GM21390 (cell line): ENCODE data around the gene CDH23.

Experiments
- ATAC-seq: cut with Tn5 transposase; IDR thresholded peaks from one replicate; pipeline ENCODE4 v1.9.1; 2021; ENCODE audit not compliant: unreplicated experiment

CDH23 gene

DNA sequence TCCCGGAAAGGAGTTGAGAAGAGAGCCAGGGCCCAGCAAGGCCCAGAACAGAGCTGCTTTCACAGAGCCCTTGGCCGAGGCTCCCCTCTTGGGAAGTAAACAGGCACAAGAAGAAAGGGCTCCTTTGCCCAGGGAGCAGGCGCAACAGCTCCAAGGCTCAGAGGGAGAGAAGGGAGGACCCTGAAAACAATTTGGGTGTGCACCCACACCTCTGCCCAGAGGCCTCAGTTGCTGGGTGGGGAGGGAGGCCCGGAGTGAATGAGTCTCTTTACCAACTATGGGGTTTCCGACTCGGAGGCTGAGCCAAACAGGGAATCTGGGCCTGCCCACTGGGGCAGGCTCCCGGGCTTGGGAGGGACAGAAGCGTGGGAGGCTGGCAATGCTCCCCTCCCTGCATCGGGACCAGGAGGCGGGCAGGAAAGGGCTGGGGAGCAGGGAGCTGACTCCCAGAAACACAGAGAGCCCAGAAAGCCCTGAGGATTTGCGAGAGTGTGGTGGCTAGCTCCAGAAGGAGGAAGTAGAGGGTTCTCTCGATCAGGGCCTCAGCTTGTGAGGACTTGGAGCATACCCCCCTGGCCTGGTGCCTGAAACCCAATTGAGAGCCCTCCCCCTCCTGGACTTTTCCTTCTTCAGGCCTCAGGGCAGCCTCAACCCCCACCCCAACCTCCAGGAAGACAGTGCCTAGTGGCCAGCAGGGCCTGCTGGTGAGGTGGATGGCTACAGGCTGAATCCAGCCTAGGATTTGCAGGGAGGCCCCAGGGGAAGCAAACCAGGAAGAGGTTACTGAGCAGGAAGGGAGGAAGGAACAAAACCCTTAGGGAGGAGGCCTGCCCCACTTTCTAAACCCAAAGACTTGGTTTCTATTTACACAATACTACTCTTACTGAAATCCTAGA is 316.7 kb downstream of the CDH23 start:
- no peak for ATAC-seq

GRCh38 chr10:71714031-71714410 is 317.3 kb downstream of the CDH23 start:
- ATAC-seq: no peak

DNA sequence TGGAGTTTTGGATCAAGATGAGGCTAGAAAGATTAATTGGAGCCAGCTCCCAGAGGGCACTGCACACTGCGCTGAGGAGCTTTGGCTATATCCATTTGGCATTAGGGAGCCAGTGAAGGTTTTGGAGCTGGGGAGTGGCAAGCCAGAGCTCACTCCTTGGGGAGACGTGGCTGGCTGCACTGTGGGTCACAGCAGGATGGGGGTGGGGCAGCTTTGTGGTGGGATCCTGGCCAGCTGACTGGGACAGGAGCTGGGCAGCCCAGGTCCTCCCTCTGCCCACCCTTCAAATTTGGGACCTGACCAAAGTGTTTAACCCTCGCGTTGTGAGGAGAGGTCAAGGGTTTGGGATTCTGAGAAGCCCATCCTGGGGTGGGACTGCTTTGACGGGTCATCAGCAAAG is 317.9 kb downstream of the CDH23 start:
- no peak for ATAC-seq

DNA sequence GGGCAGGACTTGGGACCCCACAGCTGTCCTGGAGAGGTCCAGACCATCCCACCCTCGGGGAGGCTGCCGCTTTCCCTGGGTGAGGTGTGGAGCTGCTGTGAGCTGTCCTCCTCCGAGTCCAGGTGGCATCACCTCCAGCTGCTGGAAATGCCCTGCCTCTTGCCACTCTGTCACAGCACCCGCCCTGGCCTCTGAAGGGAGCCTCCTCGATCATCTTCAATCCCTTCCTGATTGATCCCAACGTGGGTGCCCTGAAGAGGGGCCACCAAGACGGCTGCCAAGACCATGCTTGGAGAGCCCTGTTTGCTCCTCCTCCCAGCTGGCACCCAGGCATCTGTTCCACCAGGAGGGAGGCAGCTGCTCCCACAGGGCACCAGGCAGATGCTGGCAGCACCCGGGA is 318.3 kb downstream of the CDH23 start:
- ATAC-seq: no peak

GRCh38 chr10:71715860-71716259 is 319.1 kb downstream of the CDH23 start:
- ATAC-seq: no peak

- no peak for ATAC-seq
Measured at GRCh38 chr10:71716426-71716825, 319.7 kb downstream of the CDH23 start.

DNA sequence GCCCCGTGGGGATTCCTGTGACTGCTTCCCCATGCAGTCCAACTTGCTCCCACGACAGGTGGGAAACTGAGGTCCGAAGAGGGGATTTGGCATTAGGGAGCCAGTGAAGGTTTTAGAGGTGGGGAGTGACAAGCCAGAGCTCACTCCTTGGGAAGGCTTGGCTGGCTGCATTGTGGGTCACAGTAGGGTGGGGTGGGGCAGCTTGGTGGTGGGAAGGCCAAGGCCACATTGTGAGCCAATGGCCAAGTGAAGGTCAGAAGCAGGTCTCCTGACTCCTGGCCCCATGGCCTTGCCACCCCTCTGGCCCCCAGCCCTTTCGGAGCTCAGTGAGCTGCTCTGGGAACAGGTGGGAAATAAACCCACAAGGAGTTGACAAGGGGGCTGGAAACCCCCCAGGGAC is 320.3 kb downstream of the CDH23 start:
- ATAC-seq: no peak

DNA sequence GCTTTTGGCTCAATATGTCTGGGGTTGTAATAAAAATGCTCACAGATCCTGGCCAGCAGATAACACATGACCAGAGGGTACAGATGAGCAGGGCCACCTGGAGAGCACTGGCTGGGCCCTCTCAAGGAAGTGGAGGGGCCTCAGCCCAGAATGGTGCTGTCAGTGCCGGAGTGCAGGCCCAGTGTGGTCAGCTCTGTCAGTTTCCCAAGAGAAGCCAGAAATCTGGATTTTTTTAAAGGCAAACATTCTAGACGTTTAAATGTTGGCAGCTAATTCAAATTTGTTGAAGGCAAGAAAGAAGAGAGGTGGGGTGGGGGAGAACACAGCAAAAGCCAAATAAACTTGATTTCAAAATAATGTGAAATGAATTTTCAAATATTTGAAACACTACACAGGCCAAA is 320.8 kb downstream of the CDH23 start:
- no peak for ATAC-seq

- ATAC-seq: no peak
Measured at GRCh38 chr10:71718165-71718698, 321.5 kb downstream of the CDH23 start.

DNA sequence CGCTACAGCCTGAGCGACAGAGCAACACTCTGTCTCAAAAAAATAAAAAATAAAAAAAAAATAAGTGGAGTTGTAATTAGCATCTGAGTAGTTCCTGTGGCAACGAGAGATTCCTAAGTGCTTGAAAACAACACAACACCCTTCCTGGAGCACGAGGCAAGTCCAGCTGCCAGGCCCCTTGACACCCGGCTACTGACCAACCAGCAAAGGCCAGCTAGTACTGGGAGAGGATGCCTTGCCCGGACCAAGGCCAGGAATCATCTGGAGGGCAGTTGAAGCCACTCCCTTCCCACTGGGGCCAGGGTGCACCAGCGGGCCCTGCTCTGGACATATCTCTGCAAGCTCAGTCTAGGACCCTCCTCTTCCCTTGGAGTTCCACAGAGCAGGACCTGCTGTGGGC is 322.3 kb downstream of the CDH23 start:
- no peak for ATAC-seq

- no peak for ATAC-seq
Measured at GRCh38 chr10:71719464-71720201, 322.9 kb downstream of the CDH23 start, which contains the start of gene C10orf105. C10orf105 (minus strand) TSS chr10:71719778; CDS start chr10:71716337, 3,441 bp downstream.

DNA sequence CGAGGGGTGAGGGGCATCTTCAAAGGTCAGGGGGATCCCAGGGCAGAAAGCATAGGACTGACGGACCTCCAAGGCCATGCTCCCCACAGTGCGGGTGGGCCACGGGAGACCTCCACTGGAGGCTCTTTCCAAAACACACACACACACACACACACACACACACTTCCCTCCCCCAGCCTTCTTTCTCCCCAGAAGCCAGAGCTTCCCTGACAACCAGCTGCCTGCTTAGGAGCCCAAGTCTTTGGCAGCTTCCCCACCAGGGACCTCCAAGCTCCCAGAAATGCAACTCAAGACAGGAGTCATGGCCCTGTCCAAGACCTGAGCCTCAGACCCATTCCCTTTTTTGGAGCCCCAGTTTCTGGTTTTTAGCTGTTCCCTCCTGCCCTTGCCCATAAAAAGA is 323.6 kb downstream of the CDH23 start:
- no peak for ATAC-seq

- no peak for ATAC-seq
Measured at GRCh38 chr10:71721313-71721712, 324.6 kb downstream of the CDH23 start.

DNA sequence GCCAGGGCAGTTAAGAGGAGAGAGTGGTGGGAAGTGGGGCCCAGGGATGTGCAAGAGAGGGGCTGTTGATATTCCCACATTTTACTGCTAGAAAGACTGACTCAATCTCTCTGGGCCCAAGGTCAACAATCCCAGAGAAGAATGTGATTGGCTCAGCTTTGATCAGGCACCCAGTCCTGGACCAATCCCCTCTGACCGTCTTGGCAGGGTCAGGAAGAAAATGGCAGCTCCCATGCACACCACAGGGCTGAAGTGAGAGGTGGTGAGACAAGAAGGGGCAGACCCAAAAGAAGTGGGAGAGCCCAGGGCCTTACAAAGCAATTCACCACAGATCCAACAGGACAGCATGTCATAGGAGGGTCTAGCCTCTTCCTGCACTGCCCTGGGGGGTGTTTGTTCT is 326.1 kb downstream of the CDH23 start:
- ATAC-seq: no peak

GRCh38 chr10:71723311-71723710 is 326.6 kb downstream of the CDH23 start:
- ATAC-seq: no peak

DNA sequence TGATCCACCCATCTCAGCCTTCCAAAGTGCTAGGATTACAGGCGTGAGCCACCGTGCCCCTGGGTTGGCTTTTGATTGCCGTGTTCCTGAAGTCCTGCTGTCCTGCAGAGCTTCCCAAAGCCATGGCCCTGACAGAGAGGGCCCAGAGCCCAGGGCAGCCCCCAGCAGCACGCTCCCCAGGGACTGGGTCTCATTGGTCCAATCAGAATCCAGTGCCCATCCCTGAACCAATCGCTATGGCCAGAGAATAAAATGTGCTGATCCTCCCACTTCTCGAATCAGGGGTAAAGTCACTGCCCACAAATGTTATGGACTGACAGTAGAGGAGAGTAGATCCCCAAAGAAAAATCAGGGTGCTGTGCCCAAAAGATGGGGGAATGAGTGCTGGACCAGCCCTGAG is 327.8 kb downstream of the CDH23 start:
- no peak for ATAC-seq

- ATAC-seq: no peak
Measured at GRCh38 chr10:71725249-71725648, 328.5 kb downstream of the CDH23 start.

DNA sequence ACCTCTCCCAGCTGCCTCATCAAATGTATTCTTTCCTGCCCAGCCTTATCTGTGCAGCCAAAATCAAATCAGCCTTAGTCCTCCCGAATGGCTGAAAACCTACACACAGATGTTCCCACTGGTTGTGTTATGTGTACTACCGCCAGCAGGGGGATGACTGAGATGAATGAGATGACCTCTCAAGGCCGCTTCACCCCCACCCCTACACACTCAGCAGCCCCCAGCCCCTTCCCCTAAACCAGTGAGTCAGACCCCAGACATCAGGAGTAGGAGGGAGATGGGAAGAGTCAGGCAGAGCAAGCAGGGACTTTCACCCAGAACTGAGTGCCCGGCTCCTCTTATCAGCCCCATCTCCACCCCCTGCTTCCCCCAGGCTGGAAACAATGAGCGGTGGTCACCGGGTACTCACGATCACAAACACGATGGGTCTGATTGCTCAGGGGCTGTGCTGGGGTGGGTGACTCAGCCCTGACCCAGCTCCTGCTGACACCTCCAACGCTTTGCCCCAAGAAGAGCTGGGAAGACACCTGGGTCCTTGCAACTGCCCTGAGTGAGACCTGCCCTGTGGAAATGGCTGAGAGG is 329.4 kb downstream of the CDH23 start:
- no peak for ATAC-seq

DNA sequence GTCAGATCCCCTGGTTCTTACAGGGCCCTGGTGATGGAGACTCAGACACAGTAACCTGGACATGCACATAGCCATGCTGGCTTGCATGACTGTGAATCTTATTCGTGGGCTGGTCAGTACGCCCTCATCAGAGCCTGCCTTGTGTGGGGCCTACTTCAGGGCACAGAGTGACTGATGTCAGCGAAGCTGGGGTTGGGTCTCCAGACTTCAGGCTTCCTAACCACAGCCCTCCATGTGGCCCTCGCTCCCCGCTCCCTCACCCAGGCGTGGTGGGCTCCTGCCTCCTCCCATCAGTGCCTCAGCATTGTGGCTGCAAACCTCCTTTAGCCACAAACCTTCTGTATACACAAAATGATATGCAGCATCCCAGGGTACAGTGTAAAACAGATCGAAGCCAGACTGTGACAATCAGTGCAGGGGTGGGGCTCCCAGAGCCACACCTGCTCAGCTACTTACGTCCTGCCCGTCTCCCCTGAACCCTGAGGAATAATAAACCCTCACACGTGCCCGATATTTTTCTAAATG is 329.9 kb downstream of the CDH23 start:
- no peak for ATAC-seq

- ATAC-seq: peak; percentile 57
Measured at GRCh38 chr10:71727105-71727737, 330.5 kb downstream of the CDH23 start.
